ENCODE measurements around the gene ASCC2.

ASCC2 gene

GRCh38 chr22:29744902-29745301 is 93.2 kb downstream of the ASCC2 start:
- CTCF ChIA-PET, result no interaction called here
- POLR2A ChIA-PET, result no interaction called here
- TF ChIP-seq CTCF (IDR thresholded peaks at IDR 0.05; ENCODE audit: control extremely low read depth, extremely low read depth, low read depth, missing control alignments), result no peak
- no peak for DNase-seq (ENCODE audit: extremely low spot score)

GRCh38 chr22:29742326-29742725 is 95.7 kb downstream of the ASCC2 start:
- ChIA-PET POLR2A (no interaction called here), CTCF (interaction anchor here (1.1 to 1.5 kb wide), 2 partner anchors 41 to 263 kb away, joined by 3 to 6 read pairs; no protein-coding TSS in a partner anchor)
- TF ChIP-seq CTCF (IDR thresholded peaks at IDR 0.05; ENCODE audit: control extremely low read depth, extremely low read depth, low read depth, missing control alignments), result no peak
- DNase-seq (ENCODE audit: extremely low spot score), result no peak

GRCh38 chr22:29741926-29742325 is 96.1 kb downstream of the ASCC2 start:
- DNase-seq (ENCODE audit: extremely low spot score), result no peak
- ChIA-PET POLR2A (no interaction called here), CTCF (interaction anchor here (1.1 to 1.5 kb wide), 2 partner anchors 40 to 263 kb away, joined by 3 to 6 read pairs; no protein-coding TSS in a partner anchor)
- TF ChIP-seq CTCF (IDR thresholded peaks at IDR 0.05; ENCODE audit: control extremely low read depth, extremely low read depth, low read depth, missing control alignments), result no peak

- POLR2A ChIA-PET, result no interaction called here
- CTCF ChIA-PET, result no interaction called here
- TF ChIP-seq CTCF (IDR thresholded peaks at IDR 0.05; ENCODE audit: control extremely low read depth, extremely low read depth, low read depth, missing control alignments), result no peak
- no peak for DNase-seq (ENCODE audit: extremely low spot score)
Measured at GRCh38 chr22:29740216-29740615, 97.9 kb downstream of the ASCC2 start.

GRCh38 chr22:29739346-29739875 is 98.7 kb downstream of the ASCC2 start:
- TF ChIP-seq CTCF (IDR thresholded peaks at IDR 0.05; ENCODE audit: control extremely low read depth, extremely low read depth, low read depth, missing control alignments), result no peak
- no peak for DNase-seq (ENCODE audit: extremely low spot score)
- ChIA-PET POLR2A (no interaction called here), CTCF (no interaction called here)

Data from GM10248 (cell line).